Activated CD8-positive, alpha-beta T cell treated with anti-CD3 and anti-CD28 coated beads, Interleukin-2, amount 10 ng/mL, durations not matched to agents 7 days and 5 days (primary cell): ENCODE results near the gene EIF3L. TPM values are rescaled to one million over a fixed set of nuclear protein-coding genes. Genes with fewer than 3 reads are reported as not detected.

Experiments used
- ATAC-seq: fragments of 150-1000 bp; cut with Tn5 transposase; one replicate; pipeline ENCODE4 v1.10.0; 2021; ENCODE audit warnings: moderate library complexity
- CTCF ChIA-PET: fragments of 350-600 bp; sonication (Branson Sonifier 250); formaldehyde crosslinking; loops from one replicate; lab custom pipeline; 2021; ENCODE audit warnings: antibody characterized with exemption; lab: Charles Lee
- POLR2A ChIA-PET: fragments of 350-600 bp; sonication (Branson Sonifier 250); formaldehyde crosslinking; loops from one replicate; lab custom pipeline; 2021; ENCODE audit warnings: antibody characterized with exemption; lab: Charles Lee
- DNase-seq: peaks from one replicate; pipeline ENCODE4 v3.0.0-alpha.2; 2020
- H3K27ac Mint-ChIP-seq: one replicate; pipeline ENCODE4 v1.8.0; 2021; ENCODE audit warnings: mild to moderate bottlenecking, mixed read lengths
- H3K27me3 Mint-ChIP-seq: one replicate; pipeline ENCODE4 v1.8.0; 2021; ENCODE audit warnings: low read depth, mixed read lengths
- H3K36me3 Mint-ChIP-seq: one replicate; pipeline ENCODE4 v1.8.0; 2021; ENCODE audit warnings: low read depth, mixed read lengths
- H3K4me1 Mint-ChIP-seq: one replicate; pipeline ENCODE4 v1.8.0; 2021; ENCODE audit warnings: low read depth, mixed read lengths
- H3K4me3 Mint-ChIP-seq: one replicate; pipeline ENCODE4 v1.8.0; 2021; ENCODE audit warnings: mild to moderate bottlenecking, mixed read lengths
- H3K9me3 Mint-ChIP-seq: one replicate; pipeline ENCODE4 v1.8.0; 2022; ENCODE audit warnings: mixed read lengths; ENCODE audit not compliant: insufficient read depth
- total RNA-seq, 2 experiments: library from RNA; stranded (reverse); gene quantifications; one replicate each; pipeline ENCODE4 v1.2.3, GENCODE V29; 2021

Gene EIF3L
- total RNA-seq, 2 experiments from 2014 or later, result 391 to 410 TPM

- peak; percentile 80 for ATAC-seq
- Mint-ChIP-seq H3K4me3 (peak overlapping the region; percentile 38), H3K4me1 (peaks cover 17% of the 10 kb centered on the region), H3K27ac (no peak overlapping the region), H3K9me3 (no peaks in the 10 kb centered on the region), H3K27me3 (peaks cover 28% of the 10 kb centered on the region), H3K36me3 (no peaks in the 10 kb centered on the region)
- CTCF ChIA-PET, result interaction anchor here (0.6 to 6.4 kb wide), 34 partner anchors 8 to 243 kb away, joined by 3 to 111 read pairs (median 4); partner anchors contain the start of genes ANKRD54, C22orf23, GCAT and MICALL1
- peak; percentile 77 for DNase-seq
- POLR2A ChIA-PET, result interaction anchor here (1.3 to 2.5 kb wide), 3 partner anchors 11 to 147 kb away, joined by 3 to 7 read pairs (median 6); partner anchors contain the start of genes ANKRD54 and GCAT
These were observed 30.7 kb upstream of the EIF3L start for GRCh38 chr22:37818409-37819104.

GRCh38 chr22:37819105-37819433 is 30.1 kb upstream of the EIF3L start:
- Mint-ChIP-seq H3K4me3 (no peak overlapping the region), H3K9me3 (no peaks in the 10 kb centered on the region), H3K4me1 (peaks cover 20% of the 10 kb centered on the region), H3K27me3 (peaks cover 29% of the 10 kb centered on the region), H3K36me3 (no peaks in the 10 kb centered on the region), H3K27ac (no peak overlapping the region)
- POLR2A ChIA-PET, result interaction anchor here (1.3 to 2.5 kb wide), 3 partner anchors 11 to 146 kb away, joined by 3 to 7 read pairs (median 6); partner anchors contain the start of genes ANKRD54 and GCAT
- DNase-seq (no peak), ATAC-seq (peak; percentile 43)
- CTCF ChIA-PET, result interaction anchor here (0.7 to 6.4 kb wide), 22 partner anchors 9 to 233 kb away, joined by 3 to 111 read pairs (median 4); partner anchors contain the start of genes ANKRD54, C22orf23, GCAT and MICALL1

- ChIA-PET CTCF (interaction anchor here (2.3 to 6.4 kb wide), 4 partner anchors 11 to 145 kb away, joined by 7 to 111 read pairs (median 47); partner anchors contain the start of gene GCAT), POLR2A (interaction anchor here (0.6 kb wide), 1 partner anchor 299 kb away, joined by 3 read pairs; no protein-coding TSS in a partner anchor)
- Mint-ChIP-seq H3K36me3 (no peaks in the 10 kb centered on the region), H3K4me1 (peaks cover 24% of the 10 kb centered on the region), H3K4me3 (no peak overlapping the region), H3K27me3 (peaks cover 29% of the 10 kb centered on the region), H3K27ac (no peak overlapping the region), H3K9me3 (no peaks in the 10 kb centered on the region)
- no peak for ATAC-seq
- DNase-seq, result no peak
These were observed 28.9 kb upstream of the EIF3L start for GRCh38 chr22:37820350-37820749.

GRCh38 chr22:37822079-37822833 is 27.0 kb upstream of the EIF3L start:
- no peak for DNase-seq
- Mint-ChIP-seq H3K27me3 (peaks cover 29% of the 10 kb centered on the region), H3K27ac (no peak overlapping the region), H3K36me3 (no peaks in the 10 kb centered on the region), H3K4me3 (no peak overlapping the region), H3K4me1 (peaks cover 26% of the 10 kb centered on the region), H3K9me3 (no peaks in the 10 kb centered on the region)
- ATAC-seq, result no peak
- ChIA-PET POLR2A (no interaction called here), CTCF (interaction anchor here (1.0 to 1.3 kb wide), 2 partner anchors 15 to 41 kb away, joined by 5 to 6 read pairs; partner anchors contain the start of gene GCAT)

DNA sequence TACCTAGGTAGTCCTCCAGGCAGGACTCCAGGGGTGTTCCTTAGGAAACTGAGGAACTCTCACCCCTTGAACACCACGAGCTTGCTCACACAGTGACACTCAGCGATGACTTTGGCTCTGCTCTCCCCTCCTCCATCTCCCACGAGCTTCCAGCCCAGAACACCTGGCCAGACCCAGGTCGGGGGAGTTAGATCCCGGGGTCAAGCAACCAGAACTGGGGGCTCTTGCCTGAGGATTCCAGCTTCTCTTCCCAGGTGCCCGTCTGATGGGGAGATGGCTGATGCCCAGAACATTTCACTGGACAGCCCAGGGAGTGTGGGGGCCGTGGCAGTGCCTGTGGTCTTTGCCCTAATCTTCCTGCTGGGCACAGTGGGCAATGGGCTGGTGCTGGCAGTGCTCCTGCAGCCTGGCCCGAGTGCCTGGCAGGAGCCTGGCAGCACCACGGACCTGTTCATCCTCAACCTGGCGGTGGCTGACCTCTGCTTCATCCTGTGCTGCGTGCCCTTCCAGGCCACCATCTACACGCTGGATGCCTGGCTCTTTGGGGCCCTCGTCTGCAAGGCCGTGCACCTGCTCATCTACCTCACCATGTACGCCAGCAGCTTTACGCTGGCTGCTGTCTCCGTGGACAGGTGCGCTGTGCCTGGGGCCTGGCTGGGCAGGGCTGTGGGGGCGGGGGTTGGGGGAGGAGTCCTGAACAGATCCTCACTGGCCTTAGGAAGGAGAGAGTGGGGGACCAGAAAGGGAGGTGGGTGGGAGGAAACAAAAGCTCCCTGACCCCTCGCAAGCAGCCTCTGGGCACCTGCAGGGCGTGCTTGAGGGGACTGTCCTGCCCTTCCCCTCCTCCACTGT is 25.9 kb upstream of the EIF3L start, which contains the start of gene GALR3:
Gene GALR3, plus strand, starts transcription at position 249 of the 852 bp plus-strand sequence. Its CDS starts 25 bp downstream, at position 274.
- H3K9me3 Mint-ChIP-seq, result no peaks in the 10 kb centered on the region
- CTCF ChIA-PET, result interaction anchor here (1.0 to 1.3 kb wide), 4 partner anchors 10 to 40 kb away, joined by 3 to 6 read pairs (median 4); partner anchors contain the start of genes ANKRD54 and GCAT
- H3K27ac Mint-ChIP-seq, result no peak within 1 kb of the TSS
- peak within 1 kb of the TSS; percentile 72 for H3K4me3 Mint-ChIP-seq
- no peak for ATAC-seq
- peaks cover 4% of the 10 kb centered on the region for H3K36me3 Mint-ChIP-seq
- DNase-seq, result no peak
- H3K27me3 Mint-ChIP-seq, result peaks cover 29% of the 10 kb centered on the region
- POLR2A ChIA-PET, result interaction anchor here (1.1 kb wide), 1 partner anchor 142 kb away, joined by 3 read pairs; no protein-coding TSS in a partner anchor
- peaks cover 16% of the 10 kb centered on the region for H3K4me1 Mint-ChIP-seq

DNA sequence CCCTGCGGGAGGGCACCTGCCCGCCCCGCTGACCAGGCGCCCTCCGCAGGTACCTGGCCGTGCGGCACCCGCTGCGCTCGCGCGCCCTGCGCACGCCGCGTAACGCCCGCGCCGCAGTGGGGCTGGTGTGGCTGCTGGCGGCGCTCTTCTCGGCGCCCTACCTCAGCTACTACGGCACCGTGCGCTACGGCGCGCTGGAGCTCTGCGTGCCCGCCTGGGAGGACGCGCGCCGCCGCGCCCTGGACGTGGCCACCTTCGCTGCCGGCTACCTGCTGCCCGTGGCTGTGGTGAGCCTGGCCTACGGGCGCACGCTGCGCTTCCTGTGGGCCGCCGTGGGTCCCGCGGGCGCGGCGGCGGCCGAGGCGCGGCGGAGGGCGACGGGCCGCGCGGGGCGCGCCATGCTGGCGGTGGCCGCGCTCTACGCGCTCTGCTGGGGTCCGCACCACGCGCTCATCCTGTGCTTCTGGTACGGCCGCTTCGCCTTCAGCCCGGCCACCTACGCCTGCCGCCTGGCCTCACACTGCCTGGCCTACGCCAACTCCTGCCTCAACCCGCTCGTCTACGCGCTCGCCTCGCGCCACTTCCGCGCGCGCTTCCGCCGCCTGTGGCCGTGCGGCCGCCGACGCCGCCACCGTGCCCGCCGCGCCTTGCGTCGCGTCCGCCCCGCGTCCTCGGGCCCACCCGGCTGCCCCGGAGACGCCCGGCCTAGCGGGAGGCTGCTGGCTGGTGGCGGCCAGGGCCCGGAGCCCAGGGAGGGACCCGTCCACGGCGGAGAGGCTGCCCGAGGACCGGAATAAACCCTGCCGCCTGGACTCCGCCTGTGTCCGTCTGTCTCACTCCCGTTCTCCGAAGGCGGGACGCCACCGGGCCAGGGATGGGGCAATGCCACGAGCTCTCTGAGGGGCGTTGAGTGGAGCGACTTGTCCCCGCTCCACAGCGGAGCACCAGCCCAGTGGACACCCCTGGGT is 24.3 kb upstream of the EIF3L start:
- Mint-ChIP-seq H3K4me3 (peak overlapping the region; percentile 72), H3K9me3 (no peaks in the 10 kb centered on the region), H3K27me3 (peaks cover 22% of the 10 kb centered on the region), H3K27ac (peak overlapping the region; percentile 75), H3K36me3 (peaks cover 10% of the 10 kb centered on the region), H3K4me1 (peaks cover 9% of the 10 kb centered on the region)
- ChIA-PET CTCF (interaction anchor here (1.0 to 1.4 kb wide), 5 partner anchors 9 to 141 kb away, joined by 3 to 4 read pairs (median 3); partner anchors contain the start of gene ANKRD54), POLR2A (no interaction called here)
- ATAC-seq, result peak; percentile 69
- DNase-seq, result peak; percentile 40

DNA sequence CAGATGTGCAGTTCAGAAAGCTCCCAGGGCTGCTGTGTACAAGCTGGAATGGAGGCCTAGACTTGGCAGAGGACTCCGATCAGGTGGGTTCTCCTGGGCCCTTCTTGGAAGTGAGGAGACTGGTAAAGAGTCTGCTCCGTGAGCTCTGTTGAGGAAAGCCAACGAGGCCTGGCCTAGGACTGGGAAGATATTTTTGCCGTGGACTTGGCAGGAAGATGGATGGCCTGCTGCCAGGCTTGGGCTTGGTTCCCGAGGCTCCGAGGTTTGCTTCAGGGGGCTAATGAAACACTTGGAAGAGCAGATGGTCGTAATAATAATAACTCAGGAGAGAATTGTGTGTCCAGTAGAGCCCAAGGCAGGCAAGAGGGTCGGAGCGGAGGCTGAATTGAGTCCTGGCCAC is 22.2 kb upstream of the EIF3L start:
- H3K4me3 Mint-ChIP-seq, result no peak overlapping the region
- POLR2A ChIA-PET, result no interaction called here

GRCh38 chr22:37830093-37830842 is 19.0 kb upstream of the EIF3L start:
- Mint-ChIP-seq H3K27ac (peak overlapping the region; percentile 1), H3K9me3 (no peaks in the 10 kb centered on the region), H3K4me1 (peaks cover 2% of the 10 kb centered on the region), H3K4me3 (no peak overlapping the region), H3K27me3 (no peaks in the 10 kb centered on the region), H3K36me3 (peaks cover 24% of the 10 kb centered on the region)
- POLR2A ChIA-PET, result interaction anchor here (1.3 kb wide), 1 partner anchor 12 kb away, joined by 4 read pairs; no protein-coding TSS in a partner anchor
- CTCF ChIA-PET, result interaction anchor here (1.0 to 1.5 kb wide), 2 partner anchors 12 to 104 kb away, joined by 3 read pairs; no protein-coding TSS in a partner anchor
- ATAC-seq, result no peak
- DNase-seq, result no peak

More for the DNA sequence above, 22.2 kb upstream of the EIF3L start:
- DNase-seq (no peak), ATAC-seq (no peak)
- Mint-ChIP-seq H3K27ac (no peak overlapping the region), H3K36me3 (peaks cover 15% of the 10 kb centered on the region), H3K4me1 (peaks cover 9% of the 10 kb centered on the region), H3K27me3 (peaks cover 9% of the 10 kb centered on the region), H3K9me3 (no peaks in the 10 kb centered on the region)
- CTCF ChIA-PET, result interaction anchor here (1.2 to 1.4 kb wide), 2 partner anchors 9 to 36 kb away, joined by 3 to 5 read pairs; no protein-coding TSS in a partner anchor

DNA sequence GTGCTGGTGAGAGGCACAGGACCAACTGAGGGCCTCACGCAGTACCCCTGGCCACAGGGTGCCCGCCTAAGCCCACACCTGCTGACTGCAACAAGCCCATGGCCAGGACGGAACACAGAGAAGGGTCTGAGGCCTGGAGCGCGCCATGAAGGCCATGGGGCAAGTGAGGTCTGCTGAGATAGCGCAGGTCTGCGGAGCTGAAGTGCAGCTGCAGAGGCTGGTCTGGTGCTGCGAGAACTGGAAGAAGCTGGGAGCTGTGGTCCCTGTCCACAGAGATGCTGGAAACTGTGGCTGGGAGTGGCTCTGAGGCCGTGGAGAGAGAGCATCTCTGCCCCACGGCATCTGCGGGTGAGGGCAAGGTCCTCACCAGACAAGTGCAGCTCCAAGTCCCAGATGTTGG is 17.7 kb upstream of the EIF3L start:
- Mint-ChIP-seq H3K4me1 (no peaks in the 10 kb centered on the region), H3K9me3 (no peaks in the 10 kb centered on the region), H3K27ac (no peak overlapping the region), H3K36me3 (peaks cover 26% of the 10 kb centered on the region), H3K27me3 (no peaks in the 10 kb centered on the region), H3K4me3 (no peak overlapping the region)
- no peak for DNase-seq
- ATAC-seq, result no peak
- ChIA-PET CTCF (no interaction called here), POLR2A (interaction anchor here (1.3 kb wide), 1 partner anchor 11 kb away, joined by 4 read pairs; no protein-coding TSS in a partner anchor)
